K562 (cell line): ENCODE data around the gene PDCD5. TPM values are rescaled to one million over a fixed set of nuclear protein-coding genes. Genes with fewer than 3 reads are reported as not detected.
A peak's percentile ranks its signal among the peaks of the same experiment; 100 is the strongest.

Experiments used
- ATAC-seq: fragments of 200-7000 bp; cut with Tn5 transposase; 3 replicates; pipeline ENCODE4 v1.9.1; 2020; ENCODE audit warnings: moderate library complexity
- BruUV-seq: library from RNA; stranded (reverse); fragments of 400-500 nt; replicated peaks from 2 replicates; lab custom pipeline; 2021; lab: Mats Ljungman, UMichigan
- CTCF ChIA-PET: fragments of 300-600 bp; formaldehyde crosslinking; extraction: SDS; loops from one replicate; lab custom pipeline; 2021; ENCODE audit warnings: low intra/inter-chr PET ratio; lab: Yijun Ruan, JAX
- POLR2A ChIA-PET: fragments of 300-600, 350-650 bp; sonication (Branson Sonifier 250); formaldehyde crosslinking; extraction: SDS; loops from one replicate; lab custom pipeline; 2021; ENCODE audit warnings: antibody characterized with exemption, inconsistent platforms; lab: Yijun Ruan, JAX
- DNase-seq, 4 experiments: peaks; one replicate each; pipeline versions ENCODE4 v3.0.0 to v3.0.0-alpha.2; 2011 to 2018; ENCODE audit warnings: low spot score in 3 of 4, mixed read lengths in 3 of 4; ENCODE audit errors: extremely low read depth in 1 of 4
- FAIRE-seq: peaks from 2 replicates; lab custom pipeline; 2011; peaks lifted over from hg19 to GRCh38; lab: Jason Lieb, UNC
- H2AFZ ChIP-seq: 2 replicates; pipeline ENCODE4 v1.6.0; 2011; ENCODE audit warnings: low read depth, low read length, control low read depth, inconsistent platforms
- H3K27ac ChIP-seq: fragments of 200-600 bp; 3 replicates; pipeline ENCODE4 v1.8.0; 2011; ENCODE audit warnings: low read depth, mild to moderate bottlenecking, control low read depth, inconsistent platforms, low read length, moderate library complexity, mixed read lengths; ENCODE audit errors: extremely low read depth
- H3K27me3 ChIP-seq, 2 experiments: fragments of 300-600 bp in 1 of 2; 2 replicates in 1 of 2; 3 replicates in 1 of 2; pipeline versions ENCODE4 v1.6.0 to v1.8.0; 2011; ENCODE audit warnings: inconsistent platforms in 2 of 2, low read length in 2 of 2, mild to moderate bottlenecking in 1 of 2, mixed read lengths in 1 of 2, moderate library complexity in 1 of 2; ENCODE audit not compliant: control insufficient read depth in 2 of 2, insufficient read depth in 2 of 2
- H3K36me3 ChIP-seq: fragments of 300-600 bp; 3 replicates; pipeline ENCODE4 v1.8.0; 2011; ENCODE audit warnings: mild to moderate bottlenecking, low read length, inconsistent platforms; ENCODE audit not compliant: control insufficient read depth, insufficient read depth
- H3K4me1 ChIP-seq, 2 experiments: fragments of 200-600 bp in 1 of 2; replicated peaks in 1 of 2; 2 replicates in 1 of 2; 3 replicates in 1 of 2; pipeline versions ENCODE4 v1.5.1 to v1.8.0; 2011; ENCODE audit warnings: inconsistent platforms in 2 of 2, low read length in 2 of 2, mild to moderate bottlenecking in 1 of 2, mixed read lengths in 1 of 2, moderate library complexity in 1 of 2; ENCODE audit not compliant: control insufficient read depth in 2 of 2, insufficient read depth in 2 of 2
- H3K4me2 ChIP-seq: 2 replicates; pipeline ENCODE4 v1.6.1; 2011; ENCODE audit warnings: low read length, control low read depth, inconsistent platforms, mixed read lengths; ENCODE audit not compliant: insufficient read depth
- H3K4me3 ChIP-seq: fragments of 200-600 bp; sonication (generic), shearing (Covaris generic); 2 replicates; pipeline ENCODE4 v1.5.1; 2016; ENCODE audit warnings: control low read depth, inconsistent platforms
- H3K79me2 ChIP-seq: fragments of 200-600 bp; 3 replicates; pipeline ENCODE4 v1.8.0; 2011; ENCODE audit warnings: low read length, inconsistent platforms; ENCODE audit not compliant: control insufficient read depth, insufficient read depth
- H3K9ac ChIP-seq, 2 experiments: 2 replicates each; pipeline versions ENCODE4 v1.6.0 to v1.6.1; 2011; ENCODE audit warnings: low read depth in 2 of 2, low read length in 2 of 2, control low read depth in 1 of 2, inconsistent platforms in 1 of 2, mild to moderate bottlenecking in 1 of 2, mixed read lengths in 1 of 2; ENCODE audit not compliant: insufficient read depth in 1 of 2
- H3K9me1 ChIP-seq: one replicate; pipeline ENCODE4 v1.6.0; 2011; ENCODE audit warnings: inconsistent platforms, mild to moderate bottlenecking, low read length, moderate library complexity; ENCODE audit not compliant: control insufficient read depth, insufficient read depth
- H3K9me3 ChIP-seq: replicated peaks from 2 replicates; pipeline ENCODE4 v1.5.1; 2011; ENCODE audit warnings: low read depth, low read length, inconsistent platforms; ENCODE audit not compliant: control insufficient read depth, insufficient read depth
- H4K20me1 ChIP-seq: replicated peaks from 2 replicates; pipeline ENCODE4 v1.6.1; 2011; ENCODE audit warnings: low read length, inconsistent platforms, mixed read lengths; ENCODE audit not compliant: control insufficient read depth, insufficient read depth
- AFF4 ChIP-seq: sonication (generic); formaldehyde crosslinking; IDR thresholded peaks from 2 replicates; pipeline ENCODE4 v1.8.0; 2023; ENCODE audit warnings: mild to moderate bottlenecking, missing genetic modification reagents
- EZH2 ChIP-seq: IDR thresholded peaks from 2 replicates; pipeline ENCODE4 v1.6.1; 2012; ENCODE audit warnings: low read depth, mild to moderate bottlenecking, inconsistent platforms, low read length, borderline replicate concordance
- POLR2G ChIP-seq: fragments of 200-400 bp; formaldehyde crosslinking; IDR thresholded peaks from 2 replicates; pipeline ENCODE4 v1.6.1; 2017; ENCODE audit warnings: low read depth, mild to moderate bottlenecking, antibody characterized with exemption, low read length, moderate library complexity
- ZKSCAN3 ChIP-seq: fragments of 250-450 bp; sonication (Bioruptor Pico); IDR thresholded peaks from 2 replicates; pipeline ENCODE4 v1.4.0; 2020
- ZNF79 ChIP-seq: fragments of 250-450 bp; sonication (Bioruptor Pico); IDR thresholded peaks from 2 replicates; pipeline ENCODE4 v1.4.0; 2020; ENCODE audit warnings: low read depth, mild to moderate bottlenecking, moderate library complexity
- WGBS: fragments of 100-300 bp; shearing (Covaris generic); methylation state at CpG from one replicate; pipeline ENCODE4 v1.1.6; 2016; ENCODE audit warnings: low coverage, mixed read lengths; ENCODE audit not compliant: insufficient coverage; ENCODE audit errors: missing lambda C conversion rate; 5-methylcytosine and 5-hydroxymethylcytosine counted together
- in situ Hi-C: fragments of 300-500 bp; cut with MboI; formaldehyde crosslinking; loops from 4 replicates; pipeline ENCODE4 v1.15.0; 2018; ENCODE audit warnings: inconsistent platforms, mixed read lengths
- intact Hi-C: fragments of 100-400 bp; cut with micrococcal nuclease; formaldehyde crosslinking; loops from 2 replicates; pipeline ENCODE4 v1.14.2; 2022
- polyA plus RNA-seq, 8 experiments: library from polyadenylated mRNA; depleted of rRNA in 4 of 8; stranded (reverse) in 5 of 8; unstranded in 3 of 8; fragments of >200 nt; fragmentation: Nextera tagmentation in 2 of 8; fragmentation: Illumina TruSeq in 1 of 8; extraction: Ambion mirVana in 2 of 8; extraction: Trizol in 1 of 8; gene quantifications; 2 replicates each; pipeline versions ENCODE4 v1.2.1 to v1.2.3, GENCODE V29; 2011 to 2014; ENCODE audit warnings: inconsistent platforms in 1 of 8, missing spikeins in 1 of 8
- total RNA-seq, 7 experiments: library from RNA; depleted of rRNA in 6 of 7; stranded (reverse); fragments of >200 nt in 6 of 7; fragmentation: Illumina TruSeq in 2 of 7; extraction: Trizol in 2 of 7; gene quantifications; 2 replicates each; pipeline versions ENCODE4 v1.2.1 to v1.2.3, GENCODE V29; 2011 to 2021; ENCODE audit warnings: low replicate concordance in 1 of 7
- TF ChIP-seq, protein P1 (sequence below): sonication (generic); formaldehyde crosslinking; IDR thresholded peaks from 2 replicates; pipeline ENCODE4 v1.8.0; 2022; ENCODE audit warnings: mild to moderate bottlenecking, low read depth, missing genetic modification reagents

The PDCD5 gene
- total and polyA plus RNA-seq, 9 of the 15 experiments (the other 6 are each of a cell fraction or from before 2014, with no cell fraction given) = 122 to 322 (median 269) TPM

DNA sequence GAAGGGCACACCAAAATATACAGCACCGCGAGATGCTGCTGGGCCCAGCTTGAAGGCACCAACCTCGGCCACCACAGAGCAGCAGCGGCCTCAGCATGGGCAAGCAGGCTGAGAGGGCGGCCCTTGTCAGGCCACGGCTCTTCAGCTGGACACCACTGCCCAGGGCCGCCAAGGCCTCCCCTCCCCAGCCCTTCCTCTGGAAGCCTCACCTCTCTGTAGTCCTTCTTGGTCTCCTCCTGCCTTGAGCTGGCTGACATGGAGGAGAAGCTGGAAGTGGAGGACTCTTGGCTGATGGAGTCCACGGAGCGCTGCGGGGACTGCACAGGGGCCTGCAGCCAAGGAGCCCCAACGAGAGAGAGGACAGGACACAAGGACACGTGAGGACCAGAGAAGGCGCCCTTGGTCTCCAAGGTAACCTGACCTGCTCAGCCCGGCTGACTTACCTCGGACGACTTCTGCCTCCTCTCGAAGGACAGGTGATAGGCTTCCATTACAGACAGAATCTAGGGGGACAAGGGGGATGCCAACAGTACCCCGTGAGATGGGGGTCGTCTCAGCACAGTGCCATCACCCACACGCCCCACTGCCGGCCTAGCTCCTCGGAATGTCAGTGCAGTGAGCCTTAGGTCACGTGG, 38.2 kb downstream of the PDCD5 start:
- no peak for FAIRE-seq
- TF ChIP-seq ZKSCAN3 (CRISPR knock-in tag) = no peak
- no peak for TF ChIP-seq EZH2
- no peak for TF ChIP-seq AFF4 (CRISPR knock-in tag)
- TF ChIP-seq POLR2G = peak; percentile 36; the same call in 1 of the 2 replicates
- TF ChIP-seq ZNF79 = no peak
- TF ChIP-seq, protein P1, sequence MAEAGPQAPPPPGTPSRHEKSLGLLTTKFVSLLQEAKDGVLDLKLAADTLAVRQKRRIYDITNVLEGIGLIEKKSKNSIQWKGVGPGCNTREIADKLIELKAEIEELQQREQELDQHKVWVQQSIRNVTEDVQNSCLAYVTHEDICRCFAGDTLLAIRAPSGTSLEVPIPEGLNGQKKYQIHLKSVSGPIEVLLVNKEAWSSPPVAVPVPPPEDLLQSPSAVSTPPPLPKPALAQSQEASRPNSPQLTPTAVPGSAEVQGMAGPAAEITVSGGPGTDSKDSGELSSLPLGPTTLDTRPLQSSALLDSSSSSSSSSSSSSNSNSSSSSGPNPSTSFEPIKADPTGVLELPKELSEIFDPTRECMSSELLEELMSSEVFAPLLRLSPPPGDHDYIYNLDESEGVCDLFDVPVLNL = no peak

More for the DNA sequence above, 38.2 kb downstream of the PDCD5 start:
- Histone ChIP-seq H3K4me1 (peaks cover 0 to 4% of the 10 kb centered on the region in 2 experiments; a peak in 1 of 5 replicates), H3K27ac (no peak overlapping the region), H3K36me3 (peaks cover 86% of the 10 kb centered on the region), H3K4me3 (no peak overlapping the region), H3K9me1 (no peaks in the 10 kb centered on the region), H3K27me3 (no peaks in the 10 kb centered on the region), H4K20me1 (no peaks in the 10 kb centered on the region), H3K79me2 (no peaks in the 10 kb centered on the region), H3K9me3 (no peaks in the 10 kb centered on the region), H2AFZ (no peak overlapping the region), H3K4me2 (no peak overlapping the region), H3K9ac (peak overlapping the region in 1 of 2 experiments; percentile 32; a peak in 1 of 4 replicates)
- 98% methylated on average over 19 of the region's 23 CpGs for WGBS
- POLR2A ChIA-PET = interaction anchor here (0.6 to 1.0 kb wide), 2 partner anchors 19 to 72 kb away, joined by 3 read pairs; partner anchors contain the start of gene NUDT19
- BruUV-seq = no TSS peak
- in situ Hi-C loops (no loop called here), intact Hi-C loops (no loop called here)
- ATAC-seq (no peak), DNase-seq (no peak)
- CTCF ChIA-PET = no interaction called here
